Activated T-cell treated with anti-CD3 and anti-CD28 coated beads, Interleukin-2, amount 50 U/mL, for 24 hours (primary cell): ENCODE results near the gene IKBKG.
"Not testable (repeated sequence)": the region's sequence is repeated elsewhere in the genome, so short reads cannot be mapped to it uniquely, and the experiment has no call there.

Source experiments
- DNase-seq: peaks from one replicate; pipeline ENCODE4 v3.0.0-alpha.2; 2020
- H3K27ac Mint-ChIP-seq: 2 replicates; pipeline ENCODE4 v1.8.0; 2020; ENCODE audit warnings: mild to moderate bottlenecking, mixed read lengths
- H3K27me3 Mint-ChIP-seq: 2 replicates; pipeline ENCODE4 v1.8.0; 2020; ENCODE audit warnings: mixed read lengths
- H3K36me3 Mint-ChIP-seq: 2 replicates; pipeline ENCODE4 v1.8.0; 2020; ENCODE audit warnings: low read depth, mixed read lengths
- H3K4me1 Mint-ChIP-seq: 2 replicates; pipeline ENCODE4 v1.8.0; 2020; ENCODE audit warnings: low read depth, mixed read lengths
- H3K4me3 Mint-ChIP-seq: 2 replicates; pipeline ENCODE4 v1.8.0; 2020; ENCODE audit warnings: mild to moderate bottlenecking, moderate library complexity, mixed read lengths
- H3K9me3 Mint-ChIP-seq: 2 replicates; pipeline ENCODE4 v1.8.0; 2020; ENCODE audit warnings: mixed read lengths

IKBKG gene

GRCh38 chrX:154600759-154601374 lies 53.4 kb downstream of the IKBKG start:
- no peaks in the 10 kb centered on the region for H3K36me3 Mint-ChIP-seq
- no peak overlapping the region for H3K4me3 Mint-ChIP-seq
- H3K27ac Mint-ChIP-seq, result no peak overlapping the region
- peaks cover 5% of the 10 kb centered on the region for H3K4me1 Mint-ChIP-seq
- no peak for DNase-seq
- no peaks in the 10 kb centered on the region for H3K9me3 Mint-ChIP-seq
- H3K27me3 Mint-ChIP-seq, result peaks cover 34% of the 10 kb centered on the region

GRCh38 chrX:154602226-154602625 lies 54.8 kb downstream of the IKBKG start:
- DNase-seq, result no peak
- H3K4me1 Mint-ChIP-seq, result peaks cover 10% of the 10 kb centered on the region

GRCh38 chrX:154602766-154603437 lies 55.5 kb downstream of the IKBKG start:
- DNase-seq, result no peak
- Mint-ChIP-seq H3K9me3 (no peaks in the 10 kb centered on the region), H3K27me3 (peaks cover 30% of the 10 kb centered on the region)

More at GRCh38 chrX:154602226-154602625, 54.8 kb downstream of the IKBKG start:
- no peaks in the 10 kb centered on the region for H3K36me3 Mint-ChIP-seq
- no peaks in the 10 kb centered on the region for H3K9me3 Mint-ChIP-seq
- no peak overlapping the region for H3K27ac Mint-ChIP-seq
- peaks cover 35% of the 10 kb centered on the region for H3K27me3 Mint-ChIP-seq
- H3K4me3 Mint-ChIP-seq, result no peak overlapping the region

DNA sequence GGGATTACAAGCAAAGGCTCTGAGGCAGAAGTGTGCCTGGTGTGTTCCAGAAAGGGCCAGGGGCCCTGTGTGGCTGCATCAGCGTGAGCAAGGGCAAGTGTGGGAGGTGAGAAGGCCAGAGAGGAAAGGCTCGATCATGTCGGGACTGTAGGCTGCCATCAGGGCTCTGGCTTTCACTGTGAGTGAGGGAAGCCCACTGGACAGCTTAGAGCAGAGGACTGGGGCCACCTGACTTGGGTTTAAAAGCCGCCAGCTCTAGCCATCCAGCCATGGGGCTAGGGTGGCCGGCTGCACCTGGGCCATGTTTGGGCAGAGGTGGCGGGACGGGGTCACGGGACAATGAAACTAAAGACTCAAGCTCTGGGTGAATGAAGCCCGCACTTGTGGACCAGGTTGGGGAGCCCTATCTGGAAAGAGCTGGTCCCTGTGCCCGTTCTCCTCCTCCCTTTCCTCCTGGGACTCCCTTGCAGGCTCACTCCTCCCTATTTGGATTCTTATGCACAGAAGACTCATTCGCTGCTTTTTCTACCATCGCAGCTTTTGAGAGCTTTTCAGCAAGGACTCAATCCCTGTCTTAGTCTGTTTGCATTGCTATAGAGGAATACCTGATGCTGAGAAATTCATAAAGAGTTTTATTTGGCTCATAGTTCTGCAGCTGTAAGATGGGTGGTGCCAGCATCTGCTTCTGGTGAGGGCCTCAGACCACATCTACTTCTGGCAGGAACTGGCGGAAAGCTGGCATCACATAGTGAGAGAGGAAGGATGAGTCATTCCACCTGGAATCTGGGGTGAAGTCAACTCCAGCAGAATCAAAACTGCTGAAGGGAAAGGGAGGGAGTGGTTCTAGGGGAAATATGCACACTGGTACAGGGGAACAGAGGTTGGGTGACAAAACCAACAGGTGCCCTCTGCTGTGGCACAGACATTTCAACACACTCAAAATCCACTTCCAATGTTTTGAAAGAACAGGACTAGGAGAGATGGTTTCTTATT lies 56.3 kb downstream of the IKBKG start:
- DNase-seq, result no peak
- Mint-ChIP-seq H3K27me3 (peaks cover 28% of the 10 kb centered on the region), H3K27ac (no peak overlapping the region), H3K36me3 (no peaks in the 10 kb centered on the region), H3K4me3 (no peak overlapping the region), H3K4me1 (peaks cover 10% of the 10 kb centered on the region), H3K9me3 (no peaks in the 10 kb centered on the region)

More at GRCh38 chrX:154602766-154603437, 55.5 kb downstream of the IKBKG start:
- Mint-ChIP-seq H3K36me3 (no peaks in the 10 kb centered on the region), H3K4me3 (no peak overlapping the region), H3K4me1 (peaks cover 10% of the 10 kb centered on the region), H3K27ac (no peak overlapping the region)

GRCh38 chrX:154605566-154605965 lies 58.1 kb downstream of the IKBKG start:
- Mint-ChIP-seq H3K9me3 (no peaks in the 10 kb centered on the region), H3K4me3 (no peak overlapping the region), H3K4me1 (peaks cover 5% of the 10 kb centered on the region), H3K27me3 (peaks cover 21% of the 10 kb centered on the region), H3K36me3 (no peaks in the 10 kb centered on the region), H3K27ac (no peak overlapping the region)
- DNase-seq, result no peak

GRCh38 chrX:154607370-154607769 lies 60.0 kb downstream of the IKBKG start:
- Mint-ChIP-seq H3K9me3 (no peaks in the 10 kb centered on the region), H3K36me3 (no peaks in the 10 kb centered on the region), H3K4me3 (no peak overlapping the region), H3K27ac (no peak overlapping the region), H3K4me1 (peaks cover 5% of the 10 kb centered on the region), H3K27me3 (peaks cover 21% of the 10 kb centered on the region)
- DNase-seq, result no peak

- not testable (repeated sequence) for H3K4me3 Mint-ChIP-seq, DNase-seq, H3K36me3 Mint-ChIP-seq, H3K9me3 Mint-ChIP-seq, H3K4me1 Mint-ChIP-seq, H3K27ac Mint-ChIP-seq
- H3K27me3 Mint-ChIP-seq, result peaks cover 18% of the 10 kb centered on the region
Measured at GRCh38 chrX:154607976-154608375, 60.6 kb downstream of the IKBKG start.

GRCh38 chrX:154608823-154609222 lies 61.4 kb downstream of the IKBKG start:
- not testable (repeated sequence) for DNase-seq, H3K36me3 Mint-ChIP-seq

DNA sequence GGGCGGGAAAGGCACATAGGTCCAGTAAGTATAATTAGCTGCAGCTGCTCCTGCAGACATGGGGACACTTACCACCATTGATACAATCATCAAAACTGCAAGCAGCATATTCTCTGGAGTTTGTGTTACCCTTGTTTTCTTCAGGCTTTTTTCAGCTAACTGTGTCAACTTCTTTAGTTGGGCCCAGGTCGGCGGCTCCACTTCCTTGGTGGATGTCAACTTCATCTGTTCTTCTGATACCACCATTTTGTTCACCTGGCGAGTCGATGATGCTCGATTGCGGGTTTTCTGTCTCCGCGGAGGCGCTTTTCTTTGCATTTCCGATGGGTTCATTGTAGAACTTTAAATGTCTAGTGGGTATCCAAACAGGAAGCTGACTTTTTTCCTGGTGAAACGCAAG lies 63.7 kb downstream of the IKBKG start:
- H3K4me1 Mint-ChIP-seq, H3K9me3 Mint-ChIP-seq, H3K4me3 Mint-ChIP-seq, H3K36me3 Mint-ChIP-seq, DNase-seq, H3K27ac Mint-ChIP-seq: not testable (repeated sequence)
- peaks cover 11% of the 10 kb centered on the region for H3K27me3 Mint-ChIP-seq

More at GRCh38 chrX:154608823-154609222, 61.4 kb downstream of the IKBKG start:
- not testable (repeated sequence) for H3K4me3 Mint-ChIP-seq, H3K9me3 Mint-ChIP-seq, H3K27ac Mint-ChIP-seq, H3K4me1 Mint-ChIP-seq
- H3K27me3 Mint-ChIP-seq, result peaks cover 18% of the 10 kb centered on the region

DNA sequence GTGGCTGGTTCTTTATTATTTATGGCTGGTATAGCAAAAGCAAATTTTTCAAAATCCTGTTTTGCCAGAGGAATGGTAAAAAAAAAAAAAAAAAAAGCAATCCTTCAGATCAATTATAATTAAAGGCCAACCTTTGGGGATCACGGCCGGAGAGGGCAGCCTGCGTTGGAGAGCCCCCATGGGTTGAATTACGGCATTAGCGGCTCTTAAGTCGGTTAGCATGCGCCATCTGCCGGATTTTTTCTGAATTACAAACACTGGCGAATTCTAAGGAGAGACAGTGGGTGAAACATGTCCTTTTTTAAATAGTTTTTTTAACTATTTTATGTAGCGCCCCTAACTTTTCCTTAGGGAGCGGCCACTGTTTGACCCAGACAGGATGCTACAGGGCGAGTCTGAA lies 66.2 kb downstream of the IKBKG start:
- not testable (repeated sequence) for H3K27ac Mint-ChIP-seq, H3K4me3 Mint-ChIP-seq, H3K36me3 Mint-ChIP-seq, DNase-seq, H3K9me3 Mint-ChIP-seq, H3K4me1 Mint-ChIP-seq, H3K27me3 Mint-ChIP-seq
